AG04449 (cell line): ENCODE data around the gene EHBP1L1.

Source experiments
- CTCF ChIA-PET: fragments of 350-600 bp; formaldehyde crosslinking; extraction: SDS; loops from one replicate; lab custom pipeline; 2021; ENCODE audit warnings: antibody characterized with exemption; lab: Yijun Ruan, JAX
- POLR2A ChIA-PET: fragments of 400-600, 350-600 bp; formaldehyde crosslinking; extraction: SDS; loops from one replicate; lab custom pipeline; 2020; ENCODE audit warnings: antibody characterized with exemption, inconsistent platforms; lab: Yijun Ruan, JAX
- DNase-seq: peaks from one replicate; pipeline ENCODE4 v3.0.0-alpha.2; 2010; ENCODE audit warnings: low read depth, low spot score
- H3K4me3 ChIP-seq: 2 replicates; pipeline ENCODE4 v1.5.1; 2011; ENCODE audit warnings: low read depth, mild to moderate bottlenecking, control low read depth, low read length
- CTCF ChIP-seq: IDR thresholded peaks from one replicate; pipeline ENCODE4 v1.5.1; 2011; ENCODE audit warnings: mild to moderate bottlenecking, moderate library complexity, low read length, control low read depth, inconsistent platforms; ENCODE audit not compliant: insufficient read depth; ENCODE audit errors: missing control alignments

The EHBP1L1 gene

GRCh38 chr11:65554057-65554818, 21.6 kb upstream of the EHBP1L1 start:
- H3K4me3 ChIP-seq: no peak overlapping the region

DNA sequence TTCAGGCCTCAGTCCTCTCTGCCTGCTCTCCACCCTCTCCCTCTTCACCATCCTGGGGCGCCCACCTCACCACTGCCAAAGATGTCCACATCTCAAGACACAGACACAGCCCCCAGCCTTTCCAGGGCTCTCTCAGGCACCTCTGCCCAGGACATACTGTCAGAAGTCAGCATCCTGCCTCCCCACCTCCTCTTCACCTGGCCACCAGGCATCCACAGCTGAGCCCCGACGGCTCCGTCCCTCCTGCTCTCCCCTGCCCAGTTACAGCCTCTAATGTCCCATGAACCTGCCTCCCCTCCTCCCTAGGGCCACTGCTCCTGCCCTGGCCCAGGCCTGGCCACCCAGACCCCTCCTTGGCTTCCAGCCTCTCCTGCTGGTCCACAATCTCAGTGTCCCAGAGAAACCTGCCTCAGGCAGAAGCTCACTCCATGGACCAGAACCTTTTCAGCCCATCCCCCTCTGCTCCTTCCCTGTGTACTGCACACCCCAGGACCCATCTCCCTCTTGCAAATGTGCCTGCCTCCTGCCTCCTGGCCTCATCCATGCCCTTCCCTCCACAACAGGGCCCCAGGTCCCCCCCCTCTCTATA, 20.9 kb upstream of the EHBP1L1 start:
- peak overlapping the region; percentile 34; the same call in 1 of the 2 replicates for H3K4me3 ChIP-seq
- ChIA-PET CTCF (interaction anchor here (0.8 to 1.4 kb wide), 5 partner anchors 12 to 38 kb away, joined by 3 to 16 read pairs (median 4); partner anchors contain the start of gene FAM89B), POLR2A (no interaction called here)
- DNase-seq: no peak
- TF ChIP-seq CTCF: no peak

More at GRCh38 chr11:65554057-65554818, 21.6 kb upstream of the EHBP1L1 start:
- no peak for TF ChIP-seq CTCF
- POLR2A ChIA-PET: no interaction called here
- no peak for DNase-seq
- CTCF ChIA-PET: interaction anchor here (0.8 to 6.0 kb wide), 5 partner anchors 11 to 18 kb away, joined by 3 to 60 read pairs (median 5); partner anchors contain the start of gene FAM89B

- no peak for TF ChIP-seq CTCF
- no peak for DNase-seq
- CTCF ChIA-PET: interaction anchor here (1.0 to 2.1 kb wide), 5 partner anchors 12 to 37 kb away, joined by 3 to 33 read pairs (median 5); partner anchors contain the start of gene FAM89B
- peak overlapping the region; percentile 34 for H3K4me3 ChIP-seq
- POLR2A ChIA-PET: no interaction called here
Observed at GRCh38 chr11:65555693-65556231, 20.1 kb upstream of the EHBP1L1 start.

- ChIA-PET POLR2A (interaction anchor here (0.7 to 1.3 kb wide), 3 partner anchors 14 to 307 kb away, joined by 3 to 5 read pairs (median 5); partner anchors contain the start of gene ZNRD2), CTCF (interaction anchor here (1.0 to 2.1 kb wide), 5 partner anchors 11 to 37 kb away, joined by 4 to 33 read pairs (median 8); no protein-coding TSS in a partner anchor)
- peak overlapping the region; percentile 69 for H3K4me3 ChIP-seq
- TF ChIP-seq CTCF: no peak
- no peak for DNase-seq
Observed at GRCh38 chr11:65556470-65557279, 19.2 kb upstream of the EHBP1L1 start.

DNA sequence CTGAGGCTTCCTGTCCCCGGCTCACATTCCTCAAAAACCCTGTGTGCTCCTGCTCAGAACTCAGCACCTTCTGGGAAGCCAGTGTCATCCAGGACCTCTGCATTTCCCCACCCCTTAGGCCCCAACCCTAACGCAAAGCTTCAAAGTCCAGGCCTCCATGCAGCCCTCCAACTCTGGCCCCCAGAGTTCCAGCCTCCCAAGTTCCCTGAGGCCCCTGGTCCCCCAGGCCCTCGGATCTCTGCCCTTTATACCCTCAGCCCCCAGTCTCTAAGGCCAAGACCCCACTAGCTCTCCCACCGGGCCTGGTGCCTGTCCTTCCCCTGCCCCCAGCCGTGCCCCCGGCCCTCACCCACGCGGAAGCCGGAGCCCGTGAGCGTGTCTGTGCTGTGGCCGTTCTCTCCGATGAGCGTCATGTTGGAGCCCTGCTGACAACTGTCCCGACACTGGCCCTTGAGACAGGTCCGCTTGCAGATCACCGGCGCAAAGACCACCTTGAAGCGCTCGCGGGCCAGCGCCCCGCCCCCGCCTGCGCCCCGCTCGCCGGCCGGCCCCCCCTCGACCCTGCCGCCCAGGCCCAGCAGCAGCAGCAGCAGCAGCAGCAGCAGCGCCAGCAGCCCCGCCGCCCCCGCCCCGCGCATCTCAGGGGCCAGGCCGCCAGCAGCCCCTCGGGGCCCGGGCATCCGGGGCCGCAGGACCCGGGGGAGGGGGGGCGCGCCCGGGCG, 18.4 kb upstream of the EHBP1L1 start:
- ChIA-PET CTCF (interaction anchor here (1.0 to 2.1 kb wide), 5 partner anchors 12 to 36 kb away, joined by 4 to 33 read pairs (median 8); no protein-coding TSS in a partner anchor), POLR2A (interaction anchor here (1.2 to 1.3 kb wide), 2 partner anchors 13 to 17 kb away, joined by 5 read pairs; partner anchors contain the start of gene ZNRD2)
- peak overlapping the region; percentile 69 for H3K4me3 ChIP-seq
- DNase-seq: no peak
- TF ChIP-seq CTCF: no peak
